HG02938 (cell line): ENCODE data around the gene MSI1.
"Not testable (repeated sequence)": the region's sequence is repeated elsewhere in the genome, so short reads cannot be mapped to it uniquely, and the experiment has no call there.

Source experiments
- ATAC-seq: cut with Tn5 transposase; IDR thresholded peaks from one replicate; pipeline ENCODE4 v1.9.1; 2021; ENCODE audit warnings: mild to moderate bottlenecking, moderate library complexity; ENCODE audit not compliant: unreplicated experiment

MSI1 gene

GRCh38 chr12:120358412-120359100, 10.4 kb downstream of the MSI1 start:
- ATAC-seq: no peak

- no peak for ATAC-seq
Measured at GRCh38 chr12:120357104-120357503, 11.9 kb downstream of the MSI1 start.

- ATAC-seq: no peak
Measured at GRCh38 chr12:120356567-120357030, 12.4 kb downstream of the MSI1 start.

GRCh38 chr12:120353556-120354317, 15.2 kb downstream of the MSI1 start:
- ATAC-seq: no peak

- ATAC-seq: no peak
Measured at GRCh38 chr12:120353136-120353535, 15.8 kb downstream of the MSI1 start.

DNA sequence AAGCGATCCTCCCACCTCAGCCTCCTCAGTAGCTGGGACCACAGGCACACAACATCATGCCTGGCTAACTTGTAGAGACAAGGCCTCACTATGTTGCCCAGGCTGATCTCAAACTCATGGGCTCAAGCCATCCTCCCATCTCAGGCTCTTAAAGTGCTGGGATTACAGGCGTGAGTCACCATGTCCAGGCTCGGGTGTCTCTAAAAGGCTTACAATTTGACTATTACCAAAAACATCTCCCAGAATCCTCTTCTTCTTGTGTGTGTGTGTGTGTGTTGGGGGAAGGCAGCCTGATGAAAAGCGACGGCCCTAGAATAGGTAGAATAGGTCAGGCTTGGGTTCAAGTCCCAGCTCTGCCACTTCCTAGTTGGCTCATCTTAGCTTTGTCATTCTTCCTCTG, 16.8 kb downstream of the MSI1 start:
- no peak for ATAC-seq

- ATAC-seq: no peak
Measured at GRCh38 chr12:120350576-120351350, 18.2 kb downstream of the MSI1 start.

DNA sequence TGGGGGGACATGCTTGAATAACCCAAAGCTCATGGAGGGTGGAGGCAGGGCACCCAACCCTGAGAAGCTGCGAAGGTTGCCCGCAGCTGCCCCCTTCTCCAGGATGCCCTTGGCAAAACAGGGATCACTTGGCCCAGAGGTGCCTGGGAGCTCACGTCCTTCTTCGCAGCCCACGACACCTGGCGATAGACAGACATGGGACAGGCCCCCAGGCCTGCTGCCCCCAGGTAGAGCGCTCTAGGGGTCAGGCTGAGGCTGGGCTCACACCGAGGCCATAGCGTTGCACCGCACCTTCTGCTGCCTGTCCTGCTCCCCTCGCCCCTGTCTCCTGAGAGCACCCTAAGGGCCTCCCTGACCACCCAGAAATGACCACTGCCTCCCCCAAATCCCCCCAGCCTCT, 21.2 kb downstream of the MSI1 start:
- no peak for ATAC-seq

- ATAC-seq: no peak
Measured at GRCh38 chr12:120346681-120347080, 22.3 kb downstream of the MSI1 start.

- no peak for ATAC-seq
Measured at GRCh38 chr12:120346031-120346430, 22.9 kb downstream of the MSI1 start.

- no peak for ATAC-seq
Measured at GRCh38 chr12:120343692-120344091, 25.3 kb downstream of the MSI1 start.

DNA sequence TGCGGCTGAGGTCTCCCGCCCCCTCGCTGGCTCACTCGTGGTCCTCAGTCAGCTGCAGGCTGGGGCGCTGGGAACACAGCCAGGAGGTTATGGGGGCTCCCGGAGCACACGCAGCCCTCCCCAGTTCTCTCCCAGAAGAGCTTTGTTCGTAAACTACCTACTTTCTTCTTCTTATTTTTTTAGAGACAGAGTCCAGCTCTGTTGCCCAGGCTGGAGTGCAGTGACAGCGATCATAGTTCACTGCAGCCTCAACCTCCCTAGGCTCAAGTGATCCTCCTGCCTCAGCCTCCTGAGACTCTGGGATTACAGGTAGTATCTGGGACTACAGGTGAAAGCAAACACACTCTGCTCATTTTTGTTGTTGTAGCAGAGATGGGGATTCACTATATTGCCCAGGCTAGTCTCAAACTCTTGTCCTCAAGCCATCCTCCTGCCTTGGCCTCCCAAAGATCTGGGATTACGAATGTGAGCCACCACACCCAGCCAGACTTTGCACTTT, 25.9 kb downstream of the MSI1 start:
- ATAC-seq: no peak

DNA sequence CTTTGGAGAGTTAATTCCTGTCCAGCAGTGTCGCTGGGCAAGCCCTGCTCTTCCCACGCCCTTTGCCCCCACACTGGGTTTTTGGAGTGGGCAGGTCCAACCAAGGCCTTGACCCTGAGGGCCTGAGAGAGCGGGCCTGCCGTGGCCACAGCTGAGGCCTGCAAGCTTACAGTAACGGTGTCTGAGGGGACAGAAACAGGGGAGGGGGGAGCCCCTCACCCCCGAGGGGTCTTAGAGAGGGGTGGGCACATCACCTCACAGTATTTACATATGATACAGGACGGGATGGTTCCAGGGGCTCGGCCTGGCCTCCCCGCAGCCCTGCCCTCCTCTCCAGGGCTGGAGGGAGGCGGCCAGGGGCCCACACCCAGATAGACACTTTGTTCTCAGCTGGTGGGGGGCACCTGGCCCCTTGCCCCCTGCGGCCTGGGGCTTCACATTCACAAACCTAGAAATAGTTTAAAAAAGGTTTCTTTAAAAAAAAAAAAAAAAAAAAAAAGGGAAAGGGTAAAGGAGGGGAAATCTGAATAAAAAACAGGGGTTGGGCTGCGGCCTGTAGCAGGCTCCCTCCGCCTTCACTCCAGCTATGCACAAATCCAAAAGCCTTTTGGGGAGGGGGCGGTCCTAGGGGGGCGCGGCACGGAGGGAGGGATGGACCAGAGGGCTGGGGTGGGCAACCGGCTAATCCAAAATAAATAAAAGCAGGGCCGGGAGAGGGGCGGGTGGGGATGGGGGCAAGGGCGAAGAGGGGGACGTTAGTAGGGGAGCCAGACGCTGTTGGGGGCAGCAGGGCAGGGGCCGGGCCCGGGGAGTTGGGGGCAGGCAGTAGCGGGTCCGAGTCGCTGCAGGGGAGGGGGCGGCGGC, 26.6 kb downstream of the MSI1 start:
- ATAC-seq: no peak

DNA sequence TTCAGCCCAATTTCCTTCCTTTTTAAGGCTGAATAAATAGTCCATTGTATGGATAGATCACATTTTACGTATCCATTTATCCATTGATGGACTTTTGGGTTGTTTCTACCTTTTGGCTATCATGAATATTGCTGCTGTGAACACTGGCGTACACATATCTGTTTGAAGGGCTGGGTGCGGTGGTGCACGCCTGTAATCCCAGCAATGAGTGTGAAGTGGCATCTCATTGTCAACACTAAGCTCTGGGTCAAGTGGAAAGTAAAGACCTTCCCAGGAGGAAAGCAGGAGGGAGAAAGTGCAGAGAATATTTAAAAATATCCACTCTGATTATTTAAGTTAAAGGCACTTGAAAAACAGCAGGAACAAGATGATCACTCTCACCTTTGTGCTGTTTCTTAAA, 29.7 kb downstream of the MSI1 start:
- no peak for ATAC-seq

GRCh38 chr12:120337730-120338129, 31.2 kb downstream of the MSI1 start:
- ATAC-seq: no peak

- not testable (repeated sequence) for ATAC-seq
Measured at GRCh38 chr12:120336392-120336791, 32.6 kb downstream of the MSI1 start.

- not testable (repeated sequence) for ATAC-seq
Measured at GRCh38 chr12:120335447-120335846, 33.5 kb downstream of the MSI1 start.

GRCh38 chr12:120332523-120332922, 36.4 kb downstream of the MSI1 start:
- ATAC-seq: no peak

DNA sequence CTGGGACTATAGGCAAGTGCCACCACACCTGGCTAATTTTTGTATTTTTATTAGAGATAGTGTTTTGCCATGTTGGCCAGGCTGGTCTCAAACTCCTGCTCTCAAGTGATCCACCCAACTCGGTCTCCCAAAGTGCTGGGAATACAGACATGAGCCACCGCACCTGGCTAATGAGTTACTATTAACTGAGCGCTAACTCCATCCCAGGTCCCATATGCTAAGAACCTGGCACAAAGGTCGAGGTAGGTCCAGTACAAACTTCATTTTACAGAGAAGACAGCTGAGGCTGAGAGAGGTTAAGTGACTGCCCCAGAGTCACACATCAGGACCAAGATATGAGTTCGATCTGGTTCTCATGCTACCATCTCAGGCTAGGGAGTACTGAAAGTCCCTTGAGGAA, 36.9 kb downstream of the MSI1 start:
- no peak for ATAC-seq

- no peak for ATAC-seq
Measured at GRCh38 chr12:120331390-120331789, 37.6 kb downstream of the MSI1 start.
